Hepatic stellate cell (primary cell): ENCODE measurements around the gene GRIN2D.
"Not testable (repeated sequence)": the region's sequence is repeated elsewhere in the genome, so short reads cannot be mapped to it uniquely, and the experiment has no call there.

ENCODE experiments used
- DNase-seq: peaks from one replicate; pipeline ENCODE4 v3.0.0; 2011; ENCODE audit warnings: low spot score

The GRIN2D gene

GRCh38 chr19:48371771-48372170 is 21.7 kb upstream of the GRIN2D start:
- DNase-seq, result not testable (repeated sequence)

DNA sequence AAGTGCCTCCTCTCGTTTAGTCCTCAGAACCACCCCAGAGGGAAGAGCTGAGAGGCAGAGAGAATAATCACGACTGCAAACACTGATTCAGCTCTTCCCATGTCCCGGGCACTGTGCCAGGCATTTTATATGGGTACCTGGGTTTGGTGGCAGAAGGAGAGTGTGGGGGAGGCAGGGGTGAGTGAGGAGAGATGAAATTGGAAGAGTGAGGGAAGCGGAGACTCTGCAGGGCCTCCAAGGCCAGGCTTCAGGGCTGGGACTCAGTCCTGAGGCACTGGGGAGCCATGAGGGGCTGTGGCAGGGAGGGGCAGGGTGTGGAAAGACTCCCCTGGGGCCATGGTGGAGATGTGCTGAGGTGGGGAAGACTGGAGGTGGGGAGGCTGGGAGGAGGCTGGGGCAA is 20.6 kb upstream of the GRIN2D start:
- no peak for DNase-seq

DNA sequence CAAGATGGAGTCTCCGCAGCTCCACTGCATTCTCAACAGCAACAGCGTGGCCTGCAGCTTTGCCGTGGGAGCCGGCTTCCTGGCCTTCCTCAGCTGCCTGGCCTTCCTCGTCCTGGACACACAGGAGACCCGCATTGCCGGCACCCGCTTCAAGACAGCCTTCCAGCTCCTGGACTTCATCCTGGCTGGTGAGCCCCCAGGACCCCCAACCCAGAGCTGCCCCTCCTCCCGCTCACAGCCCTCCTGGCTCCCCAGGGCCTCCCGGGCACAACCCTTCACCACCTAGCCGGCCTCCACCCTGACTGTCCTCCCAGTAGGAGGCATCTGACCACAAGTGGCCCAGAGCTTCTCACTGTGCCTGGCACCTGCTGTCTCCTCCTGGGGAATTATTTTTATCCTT is 19.9 kb upstream of the GRIN2D start:
- no peak for DNase-seq

DNA sequence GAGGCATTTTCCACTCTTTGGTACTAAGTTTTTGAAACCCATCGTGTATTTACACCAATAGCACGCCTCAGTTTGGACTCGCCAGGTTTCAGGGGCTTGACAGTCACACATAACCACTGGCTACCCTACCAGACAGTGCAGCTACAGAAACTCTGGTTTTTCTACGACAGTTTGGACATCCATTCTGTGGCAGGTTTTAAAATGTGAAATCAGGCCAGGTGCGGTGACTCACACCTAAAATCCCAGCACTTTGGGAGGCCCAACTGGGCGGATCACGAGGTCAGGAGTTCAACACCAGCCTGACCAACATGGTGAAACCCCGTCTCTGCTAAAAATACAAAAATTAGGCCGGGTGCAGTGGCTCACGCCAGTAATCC is 15.3 kb upstream of the GRIN2D start:
- no peak for DNase-seq

DNA sequence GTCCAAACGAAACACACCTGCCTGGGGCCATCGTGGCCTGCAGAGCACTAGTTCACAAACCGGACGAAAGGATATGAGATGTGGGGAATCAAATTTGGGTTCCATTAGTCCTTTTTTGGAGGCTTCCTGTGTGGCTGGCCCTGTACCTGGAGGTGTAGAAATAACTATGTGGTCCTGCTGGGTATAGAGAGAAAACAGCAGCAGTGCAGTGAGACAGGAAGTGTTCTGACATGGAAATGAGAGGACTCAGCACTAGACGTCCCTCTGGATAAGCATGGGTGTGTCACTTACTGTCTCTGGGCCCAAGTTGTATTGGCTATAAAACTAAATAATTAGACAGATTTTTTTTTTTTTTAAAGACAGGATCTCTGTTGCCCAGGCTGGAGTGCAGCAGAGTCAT is 14.4 kb upstream of the GRIN2D start:
- no peak for DNase-seq

- DNase-seq, result no peak
Observed at GRCh38 chr19:48381178-48381950, 12.1 kb upstream of the GRIN2D start.

DNA sequence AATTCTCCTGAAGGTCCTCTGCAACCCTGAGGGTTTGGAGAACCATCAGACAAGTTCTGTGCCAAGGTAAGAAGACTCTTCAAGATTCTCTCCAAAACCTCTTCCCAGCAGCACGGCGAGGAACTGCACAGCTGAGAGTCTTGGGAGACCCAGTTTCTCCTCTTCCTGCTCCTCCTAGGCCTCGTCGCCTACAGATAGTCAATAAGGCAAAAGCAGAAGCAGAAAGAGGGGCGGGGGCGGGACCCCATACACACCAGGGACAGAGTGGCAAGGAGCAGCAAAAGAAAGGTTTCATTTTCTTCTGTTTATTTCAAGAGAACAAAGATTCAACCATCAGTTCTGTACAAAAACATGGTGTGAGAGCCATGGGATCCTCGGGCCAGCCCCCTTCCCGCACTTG is 11.2 kb upstream of the GRIN2D start:
- DNase-seq, result no peak

GRCh38 chr19:48385461-48386087 is 7.9 kb upstream of the GRIN2D start:
- no peak for DNase-seq

GRCh38 chr19:48386981-48387380 is 6.5 kb upstream of the GRIN2D start:
- no peak for DNase-seq

GRCh38 chr19:48390188-48391099 is 3.0 kb upstream of the GRIN2D start:
- peak; percentile 78 for DNase-seq

DNA sequence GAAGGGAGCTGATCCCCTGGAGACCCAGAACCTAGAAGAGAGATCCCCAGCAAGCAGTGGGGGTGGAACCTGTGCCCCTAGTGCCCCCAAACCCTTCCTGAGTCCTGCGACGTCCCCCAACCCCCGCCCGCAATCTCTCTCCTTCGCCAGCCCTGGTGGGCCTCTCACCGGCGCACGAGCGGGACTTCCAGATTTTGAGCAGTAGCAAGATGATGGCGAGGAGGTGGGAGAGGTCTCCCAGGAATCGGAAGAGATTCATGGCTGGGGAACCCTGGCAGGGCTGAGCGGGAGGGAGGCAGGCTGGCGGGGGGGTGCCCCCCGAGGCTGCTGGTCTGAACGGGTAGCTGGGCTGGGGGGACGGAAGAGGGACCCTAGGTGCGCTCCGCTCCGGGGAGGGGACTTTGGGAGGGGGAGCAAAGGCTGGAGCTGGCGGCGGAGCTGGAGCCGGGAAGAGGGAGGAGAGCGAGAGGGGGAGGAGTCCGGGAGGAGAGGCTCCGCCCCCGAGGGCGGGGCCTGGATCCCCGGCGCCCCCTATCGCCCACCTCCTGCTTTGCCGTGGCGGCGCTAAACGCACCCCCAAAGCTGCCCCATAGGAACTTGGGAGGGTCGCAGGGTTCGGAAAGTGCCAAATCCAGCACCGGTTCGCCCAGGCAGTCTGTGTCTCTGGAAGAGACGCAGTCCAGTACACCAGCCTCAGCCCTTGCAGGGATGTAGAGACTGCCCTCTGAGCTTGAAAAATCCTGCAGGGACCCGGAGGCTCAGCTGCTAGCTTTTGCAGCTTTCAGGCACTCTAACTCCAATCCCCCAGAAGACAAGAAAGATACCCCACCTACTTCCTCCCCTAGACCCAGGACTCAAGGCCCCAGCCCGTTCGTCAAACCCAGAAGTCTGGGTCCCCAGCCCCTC is 2.1 kb upstream of the GRIN2D start, which contains the start of gene KDELR1:
TSS of gene KDELR1 (minus strand) at position 452 of the 906 bp plus-strand sequence. CDS start at position 259, 193 bp downstream.
- peak; percentile 93 for DNase-seq

DNA sequence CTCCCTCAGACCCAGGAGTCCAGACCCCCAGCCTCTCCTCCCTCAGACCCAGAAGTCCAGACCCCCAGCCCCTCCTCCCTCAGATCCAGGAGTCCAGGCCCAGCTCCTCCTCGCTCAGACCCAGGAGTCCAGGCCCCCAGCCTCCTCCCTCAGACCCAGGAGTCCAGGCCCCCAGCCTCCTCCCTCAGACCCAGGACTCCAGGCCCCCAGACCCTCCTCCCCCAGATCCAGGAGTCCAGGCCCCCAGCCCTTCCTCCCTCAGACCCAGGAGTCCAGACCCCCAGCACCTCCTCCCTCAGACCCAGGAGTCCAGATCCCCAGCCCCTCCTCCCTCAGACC is 1.5 kb upstream of the GRIN2D start:
- DNase-seq, result not testable (repeated sequence)

- DNase-seq, result no peak
Observed at GRCh38 chr19:48392860-48393558, 459 bp upstream of the GRIN2D start.

DNA sequence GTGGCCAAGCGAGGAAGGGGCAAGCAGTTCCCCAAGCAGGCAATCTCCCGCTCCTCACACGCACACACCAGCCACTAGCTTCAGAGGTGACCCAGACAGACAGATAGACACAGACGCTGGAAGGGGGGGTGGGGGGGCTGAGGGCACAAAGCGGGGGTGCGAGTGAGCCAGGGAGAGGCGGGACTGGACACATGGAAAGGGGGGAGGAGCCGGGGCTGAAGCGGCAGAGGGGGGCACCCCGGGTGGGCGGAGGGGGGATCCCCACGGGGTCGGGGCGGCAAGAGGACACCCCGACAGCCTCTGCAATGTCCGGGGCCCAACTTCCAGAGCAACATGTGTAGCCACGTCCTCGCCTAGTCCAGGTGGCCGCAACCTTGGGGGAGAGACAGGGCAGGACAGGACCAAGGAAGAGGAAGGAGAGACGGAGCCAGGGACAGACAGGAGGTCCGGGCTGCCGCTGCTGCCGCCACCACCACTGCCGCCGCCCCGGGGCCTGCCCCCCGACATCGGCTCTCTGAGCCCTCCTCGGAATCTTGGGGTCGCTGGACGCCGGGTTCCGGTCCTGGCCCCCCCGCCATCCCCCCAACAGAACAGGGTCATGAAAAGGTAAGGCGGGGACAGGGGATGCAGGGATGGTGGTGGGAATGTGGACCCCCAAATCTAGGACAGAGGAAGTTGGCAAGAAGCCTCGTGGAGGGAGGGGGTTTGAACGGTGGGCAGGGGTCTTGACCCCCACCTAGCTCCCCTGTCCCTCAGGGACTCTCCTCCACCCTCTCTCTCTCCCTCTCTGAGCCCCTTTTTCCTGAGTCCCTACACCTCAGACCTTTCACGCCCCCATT is 1.1 kb downstream of the GRIN2D start:
- DNase-seq, result no peak

DNA sequence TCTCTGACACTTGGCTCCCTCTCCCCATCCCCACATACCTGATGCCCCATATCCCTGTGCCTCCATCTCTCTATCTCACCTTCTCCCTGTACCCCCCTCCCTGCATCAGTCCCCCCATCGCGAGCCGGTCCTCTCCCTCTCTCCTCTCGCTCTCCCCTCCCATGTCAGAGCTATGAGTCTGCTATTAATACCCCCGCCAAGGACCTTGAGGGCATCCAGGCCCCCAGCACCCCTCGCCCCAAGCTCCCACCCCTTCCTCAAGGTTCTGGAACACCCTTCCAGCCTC is 1.6 kb downstream of the GRIN2D start:
- no peak for DNase-seq

DNA sequence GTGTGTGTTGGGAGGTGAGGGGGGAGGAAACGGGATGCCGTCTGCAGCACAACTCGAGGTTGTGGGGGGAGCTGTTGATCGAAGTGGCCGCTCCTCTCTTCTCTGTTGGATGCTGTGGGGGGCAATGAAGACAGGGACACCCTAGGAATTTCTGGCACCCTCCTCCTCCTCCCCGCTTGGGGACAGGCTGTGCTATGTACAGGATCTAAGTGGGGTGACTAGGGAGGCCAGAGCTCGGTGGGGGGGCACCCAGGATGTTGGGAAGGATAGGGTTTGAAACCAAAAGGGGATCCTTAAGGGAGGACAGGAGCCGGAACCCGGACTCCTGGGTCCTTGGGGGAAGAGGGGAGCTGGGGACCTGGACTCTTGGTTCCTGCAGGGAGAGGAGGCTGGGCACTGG is 2.0 kb downstream of the GRIN2D start:
- no peak for DNase-seq

DNA sequence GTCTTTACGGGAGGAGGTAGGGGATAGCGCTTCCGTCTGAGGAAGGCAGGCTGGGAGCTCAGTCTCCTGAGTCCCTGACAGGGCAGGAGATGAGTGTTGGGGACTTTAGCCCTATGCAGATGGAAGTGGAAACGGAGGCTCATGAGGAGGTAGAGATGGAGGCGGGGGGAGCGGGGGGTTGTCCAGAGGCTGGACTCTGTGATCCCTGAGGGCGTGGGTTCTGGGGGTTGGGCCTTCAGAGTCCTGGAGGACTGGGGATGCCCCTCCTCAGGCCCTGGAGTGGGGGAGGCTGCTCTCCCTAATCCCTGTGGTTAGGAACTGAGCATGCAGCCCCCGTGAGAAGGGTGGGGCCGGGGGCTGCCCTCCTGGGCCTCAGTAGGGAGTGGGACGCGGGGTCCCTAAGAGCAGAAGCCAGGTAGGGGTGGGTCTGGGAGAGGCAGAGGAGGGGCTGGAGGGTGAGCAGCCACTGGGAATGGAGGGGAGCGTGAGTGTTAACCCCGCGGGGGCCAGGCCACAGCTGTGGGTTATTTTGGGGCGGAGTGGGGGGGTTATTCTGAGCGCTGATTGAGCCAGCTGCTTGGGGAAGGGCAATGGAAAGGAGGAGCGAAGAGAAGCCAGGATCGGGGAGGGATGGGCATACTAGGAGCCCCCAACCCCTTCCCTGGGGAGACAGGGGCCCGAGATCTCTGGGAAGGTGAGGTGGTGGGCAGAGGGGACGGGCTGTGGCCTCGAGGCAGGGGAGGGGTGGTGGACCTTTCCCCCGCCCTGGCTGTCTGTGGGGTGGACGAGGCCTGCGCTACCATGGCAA is 2.8 kb downstream of the GRIN2D start:
- no peak for DNase-seq

- no peak for DNase-seq
Observed at GRCh38 chr19:48396824-48397176, 3.3 kb downstream of the GRIN2D start.

- DNase-seq, result no peak
Observed at GRCh38 chr19:48397263-48398101, 4.0 kb downstream of the GRIN2D start.
